ENCODE measurements around the gene RUFY1. TPM values are rescaled to one million over a fixed set of nuclear protein-coding genes. Genes with fewer than 3 reads are reported as not detected.
"Not testable (repeated sequence)": the region's sequence is repeated elsewhere in the genome, so short reads cannot be mapped to it uniquely, and the experiment has no call there.

RUFY1 gene
- total and polyA plus RNA-seq, 7 experiments from 2014 or later, result 21.0 to 63.0 (median 46.1) TPM

DNA sequence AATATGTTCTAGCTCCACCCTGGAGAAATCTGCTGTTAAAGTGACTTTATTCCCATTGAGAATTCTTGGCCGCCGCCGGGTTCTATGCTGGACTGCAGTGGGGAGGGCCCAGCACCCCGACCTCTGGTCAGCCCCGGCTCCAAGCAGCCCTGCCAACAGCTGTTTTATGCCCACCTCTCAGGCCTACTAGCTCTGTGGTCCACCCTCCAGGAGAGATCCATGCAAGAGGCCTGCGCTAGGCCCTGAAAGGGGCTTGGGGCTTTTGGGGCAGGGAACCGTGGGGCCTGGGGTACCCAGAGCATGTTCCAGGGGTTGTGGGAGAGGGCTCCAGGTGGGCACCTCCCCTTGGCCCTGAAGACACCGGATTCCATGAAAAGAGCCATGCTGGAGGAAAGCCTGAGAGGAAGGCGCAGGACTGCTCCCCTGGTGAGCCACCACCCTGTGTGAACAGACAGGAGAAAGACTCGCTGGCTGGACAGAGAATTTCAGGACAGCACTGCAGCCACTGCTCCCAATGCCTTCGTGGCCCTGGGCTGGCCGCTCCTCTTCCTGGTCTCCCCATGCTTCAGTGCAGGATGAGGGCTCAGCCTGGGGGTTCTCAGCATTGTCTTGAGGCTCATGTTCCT lies 44.6 kb upstream of the RUFY1 start:
- Mint-ChIP-seq H3K27me3 (no peaks in the 10 kb centered on the region), H3K4me3 (no peak overlapping the region), H3K36me3 (no peaks in the 10 kb centered on the region), H3K27ac (no peak overlapping the region), H3K9me3 (peaks cover 0 to 2% (median 0%) of the 10 kb centered on the region in 11 donors), H3K4me1 (peaks cover 7 to 14% (median 9%) of the 10 kb centered on the region in 7 donors)
- Histone ChIP-seq H3K9me3 (ENCODE audit: control insufficient read depth in 2 of 3, low read length in 3 of 3) (no peaks in the 10 kb centered on the region), H3K4me1 (ENCODE audit: control insufficient read depth in 2 of 2, insufficient read depth in 2 of 2, low read length in 2 of 2) (no peaks in the 10 kb centered on the region), H3K27me3 (ENCODE audit: control insufficient read depth in 2 of 2, insufficient read depth in 2 of 2, low read length in 2 of 2) (no peaks in the 10 kb centered on the region), H3K4me3 (ENCODE audit: low read length) (no peak overlapping the region), H3K27ac (ENCODE audit: low read depth, low read length) (no peak overlapping the region), H3K36me3 (ENCODE audit: control insufficient read depth in 2 of 3, insufficient read depth in 3 of 3, low read length in 3 of 3) (no peaks in the 10 kb centered on the region)
- ChIA-PET POLR2A (no interaction called here), CTCF (no interaction called here)
- intact Hi-C loops (cut with micrococcal nuclease), result no loop called here
- ATAC-seq, result no peak
- DNase-seq, result no peak

DNA sequence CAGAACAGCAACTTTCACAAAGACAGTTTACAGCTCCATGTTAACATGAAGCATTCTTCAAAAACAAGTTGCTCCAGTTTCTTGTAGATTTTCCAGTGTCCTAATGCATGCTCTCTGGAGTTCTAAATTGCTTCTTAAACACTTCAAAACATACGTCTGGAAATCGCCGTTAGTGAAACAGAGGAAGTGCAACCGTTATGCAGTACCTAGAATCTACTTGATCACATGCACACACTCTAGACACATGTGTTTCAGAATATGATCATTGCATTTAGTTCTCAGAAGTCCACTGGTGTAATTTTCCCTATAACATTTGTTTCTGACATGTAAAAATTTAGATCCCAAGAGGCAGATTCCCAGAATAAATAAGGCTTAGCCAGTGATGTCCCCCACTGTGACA lies 41.1 kb upstream of the RUFY1 start:
- no peak for DNase-seq
- no peaks in the 10 kb centered on the region for H3K36me3 ChIP-seq (ENCODE audit: control insufficient read depth in 2 of 3, insufficient read depth in 3 of 3, low read length in 3 of 3)
- Mint-ChIP-seq H3K36me3 (no peaks in the 10 kb centered on the region), H3K27me3 (no peaks in the 10 kb centered on the region), H3K4me1 (peaks cover 7 to 14% (median 9%) of the 10 kb centered on the region in 7 donors), H3K4me3 (peak overlapping the region in 1 of 10 donors; percentile 25), H3K9me3 (no peaks in the 10 kb centered on the region), H3K27ac (no peak overlapping the region)
- no peaks in the 10 kb centered on the region for H3K27me3 ChIP-seq (ENCODE audit: control insufficient read depth in 2 of 2, insufficient read depth in 2 of 2, low read length in 2 of 2)
- no peaks in the 10 kb centered on the region for H3K9me3 ChIP-seq (ENCODE audit: control insufficient read depth in 2 of 3, low read length in 3 of 3)
- no peak overlapping the region for H3K27ac ChIP-seq (ENCODE audit: low read depth, low read length)
- POLR2A ChIA-PET, result interaction anchor here (0.8 kb wide), 1 partner anchor 50 kb away, joined by 3 read pairs; no protein-coding TSS in a partner anchor
- H3K4me3 ChIP-seq (ENCODE audit: low read length), result no peak overlapping the region
- ATAC-seq, result no peak
- H3K4me1 ChIP-seq (ENCODE audit: control insufficient read depth in 2 of 2, insufficient read depth in 2 of 2, low read length in 2 of 2), result no peaks in the 10 kb centered on the region
- CTCF ChIA-PET, result no interaction called here
- intact Hi-C loops (cut with micrococcal nuclease), result no loop called here

DNA sequence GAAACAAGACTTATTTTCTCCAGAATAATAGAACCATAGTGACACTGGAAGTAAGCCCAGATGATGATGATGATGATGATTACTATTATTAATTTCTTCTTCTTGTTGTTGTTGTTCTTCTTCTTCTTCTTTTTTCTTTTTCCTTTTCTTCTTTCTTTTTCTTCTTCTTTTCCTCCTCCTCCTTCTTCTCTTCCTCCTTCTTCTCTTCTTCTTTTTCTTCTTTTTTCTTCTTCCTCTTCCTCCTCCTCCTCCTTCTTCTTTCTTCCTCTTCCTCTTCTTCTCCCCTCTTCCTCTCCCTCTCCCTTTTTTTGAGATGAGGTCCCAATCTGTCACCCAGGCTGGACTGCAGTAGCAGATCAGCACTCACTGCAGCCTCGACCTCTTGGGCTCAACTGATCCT lies 40.5 kb upstream of the RUFY1 start:
- ChIA-PET POLR2A (no interaction called here), CTCF (no interaction called here)
- intact Hi-C loops (cut with micrococcal nuclease), result no loop called here
- H3K4me3 Mint-ChIP-seq, result no peak overlapping the region
- H3K9me3 Mint-ChIP-seq, result no peaks in the 10 kb centered on the region
- H3K27ac Mint-ChIP-seq, result no peak overlapping the region
- no peaks in the 10 kb centered on the region for H3K27me3 Mint-ChIP-seq
- H3K4me1 Mint-ChIP-seq, result peaks cover 7 to 14% (median 9%) of the 10 kb centered on the region in 7 donors
- Histone ChIP-seq H3K4me1 (ENCODE audit: control insufficient read depth in 2 of 2, insufficient read depth in 2 of 2, low read length in 2 of 2) (no peaks in the 10 kb centered on the region), H3K27me3 (ENCODE audit: control insufficient read depth in 2 of 2, insufficient read depth in 2 of 2, low read length in 2 of 2) (no peaks in the 10 kb centered on the region), H3K27ac (ENCODE audit: low read depth, low read length) (no peak overlapping the region), H3K4me3 (ENCODE audit: low read length) (no peak overlapping the region), H3K36me3 (ENCODE audit: control insufficient read depth in 2 of 3, insufficient read depth in 3 of 3, low read length in 3 of 3) (no peaks in the 10 kb centered on the region), H3K9me3 (ENCODE audit: control insufficient read depth in 2 of 3, low read length in 3 of 3) (no peaks in the 10 kb centered on the region)
- no peak for DNase-seq
- no peak for ATAC-seq
- H3K36me3 Mint-ChIP-seq, result no peaks in the 10 kb centered on the region

DNA sequence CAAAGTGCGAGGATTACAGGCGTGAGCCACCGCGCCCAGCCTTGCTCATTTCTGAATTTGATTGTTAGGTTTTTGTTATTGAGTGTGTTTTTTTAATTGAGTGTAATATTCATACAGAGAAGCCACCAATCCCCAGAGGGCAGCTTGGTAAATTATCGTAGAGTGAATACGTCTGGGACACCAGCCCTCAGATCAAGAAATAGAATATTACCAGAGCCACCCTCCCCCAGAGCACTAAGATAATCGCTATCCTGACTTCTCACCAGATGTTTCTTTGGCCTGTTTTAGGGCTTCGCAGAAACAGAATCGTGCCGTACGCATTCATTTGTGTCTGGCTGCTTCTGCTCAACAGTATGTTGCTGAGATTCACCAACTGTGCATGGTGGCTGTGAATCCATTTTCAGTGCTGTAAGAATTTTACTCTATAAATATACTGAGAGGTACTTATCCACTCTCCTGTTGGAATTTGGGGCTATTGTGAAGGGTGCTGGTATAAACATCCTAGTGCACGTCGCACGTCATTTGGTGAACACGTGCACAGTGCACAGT lies 37.8 kb upstream of the RUFY1 start:
- POLR2A ChIA-PET, result no interaction called here
- DNase-seq, result no peak
- ATAC-seq, result no peak
- Histone ChIP-seq H3K36me3 (ENCODE audit: control insufficient read depth in 2 of 3, insufficient read depth in 3 of 3, low read length in 3 of 3) (no peaks in the 10 kb centered on the region), H3K27ac (ENCODE audit: low read depth, low read length) (no peak overlapping the region), H3K4me1 (ENCODE audit: control insufficient read depth in 2 of 2, insufficient read depth in 2 of 2, low read length in 2 of 2) (no peaks in the 10 kb centered on the region), H3K27me3 (ENCODE audit: control insufficient read depth in 2 of 2, insufficient read depth in 2 of 2, low read length in 2 of 2) (no peaks in the 10 kb centered on the region), H3K9me3 (ENCODE audit: control insufficient read depth in 2 of 3, low read length in 3 of 3) (no peaks in the 10 kb centered on the region), H3K4me3 (ENCODE audit: low read length) (no peak overlapping the region)
- Mint-ChIP-seq H3K4me3 (no peak overlapping the region), H3K27ac (no peak overlapping the region), H3K4me1 (peaks cover 7 to 14% (median 9%) of the 10 kb centered on the region in 7 donors), H3K27me3 (no peaks in the 10 kb centered on the region), H3K36me3 (no peaks in the 10 kb centered on the region), H3K9me3 (no peaks in the 10 kb centered on the region)
- CTCF ChIA-PET, result no interaction called here
- intact Hi-C loops (cut with micrococcal nuclease), result no loop called here

DNA sequence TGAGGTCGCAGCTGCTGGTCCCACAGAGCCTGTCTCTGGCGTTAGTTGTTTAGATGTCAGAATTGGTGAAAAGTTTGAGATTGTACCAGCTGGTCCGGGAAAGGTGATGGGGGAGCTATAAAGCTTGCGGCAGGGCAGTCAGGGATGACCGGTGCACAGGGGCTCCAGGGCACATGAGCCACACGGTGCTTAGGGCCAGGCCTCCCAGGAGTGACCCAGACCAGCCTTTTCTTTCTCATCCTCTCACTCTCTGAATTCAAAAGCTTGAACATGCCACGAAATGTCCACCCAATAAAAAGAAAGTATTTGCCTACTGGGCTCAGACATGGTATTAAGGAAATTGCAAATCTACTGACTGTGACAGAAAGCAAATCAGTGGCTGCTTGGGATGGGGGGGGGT lies 34.9 kb upstream of the RUFY1 start:
- H3K27ac Mint-ChIP-seq; H3K4me3 Mint-ChIP-seq; H3K36me3 Mint-ChIP-seq; H3K9me3 Mint-ChIP-seq; H3K4me1 ChIP-seq (ENCODE audit: control insufficient read depth in 2 of 2, insufficient read depth in 2 of 2, low read length in 2 of 2); POLR2A ChIA-PET; CTCF ChIA-PET; ATAC-seq; intact Hi-C loops (cut with micrococcal nuclease); H3K9me3 ChIP-seq (ENCODE audit: control insufficient read depth in 2 of 3, low read length in 3 of 3); H3K27me3 Mint-ChIP-seq; DNase-seq; H3K4me1 Mint-ChIP-seq; H3K36me3 ChIP-seq (ENCODE audit: control insufficient read depth in 2 of 3, insufficient read depth in 3 of 3, low read length in 3 of 3); H3K4me3 ChIP-seq (ENCODE audit: low read length); H3K27ac ChIP-seq (ENCODE audit: low read depth, low read length); H3K27me3 ChIP-seq (ENCODE audit: control insufficient read depth in 2 of 2, insufficient read depth in 2 of 2, low read length in 2 of 2): not testable (repeated sequence)

DNA sequence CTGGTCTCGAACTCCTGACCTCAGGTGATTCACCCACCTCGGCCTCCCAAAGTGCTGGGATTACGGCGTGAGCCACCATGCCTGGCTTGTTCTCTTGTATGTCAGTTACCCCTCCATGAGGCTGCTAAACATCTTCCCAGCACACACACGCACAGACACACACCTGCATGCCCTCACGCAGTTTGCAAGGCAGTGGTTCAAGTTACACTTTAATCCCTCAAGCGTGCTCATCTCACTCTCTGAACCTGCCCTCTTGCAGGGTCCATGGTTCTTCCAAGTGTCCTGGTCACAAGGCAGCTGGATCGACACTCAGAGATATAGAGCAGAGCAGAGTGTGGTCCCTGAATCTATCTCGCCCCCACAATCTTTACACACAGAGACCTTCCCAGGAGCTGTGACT lies 34.1 kb upstream of the RUFY1 start:
- no peak overlapping the region for H3K4me3 Mint-ChIP-seq
- ATAC-seq (no peak), DNase-seq (no peak)
- H3K4me1 Mint-ChIP-seq, result peaks cover 0 to 2% (median 0%) of the 10 kb centered on the region in 7 donors
- CTCF ChIA-PET, result no interaction called here
- H3K36me3 ChIP-seq (ENCODE audit: control insufficient read depth in 2 of 3, insufficient read depth in 3 of 3, low read length in 3 of 3), result no peaks in the 10 kb centered on the region
- no peaks in the 10 kb centered on the region for H3K4me1 ChIP-seq (ENCODE audit: control insufficient read depth in 2 of 2, insufficient read depth in 2 of 2, low read length in 2 of 2)
- peaks cover 0 to 5% (median 0%) of the 10 kb centered on the region in 5 donors for H3K36me3 Mint-ChIP-seq
- intact Hi-C loops (cut with micrococcal nuclease), result no loop called here
- H3K27me3 ChIP-seq (ENCODE audit: control insufficient read depth in 2 of 2, insufficient read depth in 2 of 2, low read length in 2 of 2), result no peaks in the 10 kb centered on the region
- no peak overlapping the region for H3K27ac ChIP-seq (ENCODE audit: low read depth, low read length)
- peaks cover 0 to 17% (median 2%) of the 10 kb centered on the region in 11 donors for H3K9me3 Mint-ChIP-seq
- H3K4me3 ChIP-seq (ENCODE audit: low read length), result no peak overlapping the region
- no peak overlapping the region for H3K27ac Mint-ChIP-seq
- H3K9me3 ChIP-seq (ENCODE audit: control insufficient read depth in 2 of 3, low read length in 3 of 3), result no peaks in the 10 kb centered on the region
- H3K27me3 Mint-ChIP-seq, result no peaks in the 10 kb centered on the region
- POLR2A ChIA-PET, result interaction anchor here (0.6 kb wide), 1 partner anchor 108 kb away, joined by 3 read pairs; no protein-coding TSS in a partner anchor

DNA sequence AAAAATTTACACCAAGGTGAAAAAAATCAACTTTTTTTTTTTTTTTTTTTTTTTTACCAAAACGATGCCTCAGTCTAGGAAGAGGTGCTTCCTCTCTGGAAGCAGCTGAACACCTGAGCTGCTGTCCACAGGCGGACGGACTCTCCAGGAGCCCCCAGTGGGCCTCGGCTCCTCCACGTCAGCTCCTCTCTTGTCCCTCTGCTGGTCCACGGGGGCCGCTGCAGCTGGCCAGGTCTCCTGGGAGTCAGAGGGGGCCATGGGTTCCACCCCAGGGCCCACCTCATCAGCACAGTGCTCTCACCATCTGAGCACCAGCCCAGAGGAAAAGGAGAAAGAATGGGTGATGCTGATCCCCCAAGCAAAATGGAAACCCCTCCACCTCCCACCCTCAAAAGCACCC lies 32.6 kb upstream of the RUFY1 start:
- peaks cover 0 to 24% (median 2%) of the 10 kb centered on the region in 11 donors for H3K9me3 Mint-ChIP-seq
- H3K36me3 ChIP-seq (ENCODE audit: control insufficient read depth in 2 of 3, insufficient read depth in 3 of 3, low read length in 3 of 3); H3K27ac Mint-ChIP-seq; H3K36me3 Mint-ChIP-seq; intact Hi-C loops (cut with micrococcal nuclease); POLR2A ChIA-PET; H3K27ac ChIP-seq (ENCODE audit: low read depth, low read length); ATAC-seq; H3K4me3 Mint-ChIP-seq; H3K4me3 ChIP-seq (ENCODE audit: low read length); CTCF ChIA-PET; H3K27me3 ChIP-seq (ENCODE audit: control insufficient read depth in 2 of 2, insufficient read depth in 2 of 2, low read length in 2 of 2); H3K4me1 Mint-ChIP-seq; H3K27me3 Mint-ChIP-seq; H3K9me3 ChIP-seq (ENCODE audit: control insufficient read depth in 2 of 3, low read length in 3 of 3); DNase-seq; H3K4me1 ChIP-seq (ENCODE audit: control insufficient read depth in 2 of 2, insufficient read depth in 2 of 2, low read length in 2 of 2): not testable (repeated sequence)

Measured in naive thymus-derived CD4-positive, alpha-beta T cell (primary cell).